Measurements from ENCODE around the gene USP48. TPM values are rescaled to one million over a fixed set of nuclear protein-coding genes. Genes with fewer than 3 reads are reported as not detected.

Gene USP48
- total RNA-seq, 3 donors from 2014 or later, result 39.1 to 70.6 (median 52.2) TPM

DNA sequence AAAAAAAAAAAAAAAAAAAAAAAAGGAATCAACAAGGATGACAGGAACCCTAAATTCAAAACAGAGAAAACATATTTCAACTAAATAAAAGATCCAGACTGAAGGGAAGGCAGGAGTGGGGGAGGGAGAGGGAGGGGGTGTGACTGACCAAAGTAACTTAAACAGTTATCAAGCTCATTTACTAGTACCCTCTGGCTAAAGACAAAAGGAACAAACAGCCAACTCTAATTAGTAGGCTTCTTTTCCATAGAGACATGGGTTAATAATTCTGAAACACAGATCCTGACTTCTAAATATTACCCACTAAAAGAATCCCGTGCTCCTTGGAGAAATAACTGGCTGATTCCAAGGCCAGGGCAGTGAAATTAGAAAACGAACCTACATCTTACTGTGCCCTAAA lies 23.8 kb downstream of the USP48 start:
- TF ChIP-seq, protein P1, sequence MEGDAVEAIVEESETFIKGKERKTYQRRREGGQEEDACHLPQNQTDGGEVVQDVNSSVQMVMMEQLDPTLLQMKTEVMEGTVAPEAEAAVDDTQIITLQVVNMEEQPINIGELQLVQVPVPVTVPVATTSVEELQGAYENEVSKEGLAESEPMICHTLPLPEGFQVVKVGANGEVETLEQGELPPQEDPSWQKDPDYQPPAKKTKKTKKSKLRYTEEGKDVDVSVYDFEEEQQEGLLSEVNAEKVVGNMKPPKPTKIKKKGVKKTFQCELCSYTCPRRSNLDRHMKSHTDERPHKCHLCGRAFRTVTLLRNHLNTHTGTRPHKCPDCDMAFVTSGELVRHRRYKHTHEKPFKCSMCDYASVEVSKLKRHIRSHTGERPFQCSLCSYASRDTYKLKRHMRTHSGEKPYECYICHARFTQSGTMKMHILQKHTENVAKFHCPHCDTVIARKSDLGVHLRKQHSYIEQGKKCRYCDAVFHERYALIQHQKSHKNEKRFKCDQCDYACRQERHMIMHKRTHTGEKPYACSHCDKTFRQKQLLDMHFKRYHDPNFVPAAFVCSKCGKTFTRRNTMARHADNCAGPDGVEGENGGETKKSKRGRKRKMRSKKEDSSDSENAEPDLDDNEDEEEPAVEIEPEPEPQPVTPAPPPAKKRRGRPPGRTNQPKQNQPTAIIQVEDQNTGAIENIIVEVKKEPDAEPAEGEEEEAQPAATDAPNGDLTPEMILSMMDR (IDR thresholded peaks at IDR 0.05), result no peak
- intact Hi-C loops (cut with DNase I, micrococcal nuclease), result no loop called here
- Histone ChIP-seq H3K4me1 (ENCODE audit: low read depth) (peaks cover 16% of the 10 kb centered on the region), H3K4me3 (no peak overlapping the region), H3K9me3 (no peaks in the 10 kb centered on the region), H3K36me3 (ENCODE audit: low read depth) (no peaks in the 10 kb centered on the region)
- ATAC-seq (no peak), DNase-seq (no peak)

DNA sequence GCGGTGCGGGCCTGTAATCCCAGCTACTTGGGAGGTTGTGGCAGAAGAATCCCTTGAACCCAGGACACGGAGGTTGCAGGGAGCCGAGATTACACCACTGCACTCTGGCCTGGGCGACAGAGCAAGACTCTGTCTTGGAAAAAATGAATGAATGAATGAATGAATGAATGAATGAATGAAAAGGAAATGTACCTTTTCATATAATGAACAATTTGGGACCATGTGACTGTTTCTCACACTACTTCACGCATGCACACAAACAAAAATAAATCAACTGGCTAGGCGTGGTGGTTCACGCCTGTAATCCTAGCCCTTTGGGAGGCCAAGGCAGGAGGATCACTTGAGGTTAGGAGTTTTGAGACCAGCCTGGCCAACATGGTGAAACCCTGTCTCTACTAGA lies 24.3 kb downstream of the USP48 start:
- H3K9me3 ChIP-seq, result no peaks in the 10 kb centered on the region
- DNase-seq (no peak), ATAC-seq (no peak)
- TF ChIP-seq, protein P1 (IDR thresholded peaks at IDR 0.05), result no peak
- H3K4me3 ChIP-seq, result no peak overlapping the region
- H3K36me3 ChIP-seq (ENCODE audit: low read depth), result no peaks in the 10 kb centered on the region
- intact Hi-C loops (cut with DNase I, micrococcal nuclease), result no loop called here
- H3K4me1 ChIP-seq (ENCODE audit: low read depth), result peaks cover 11% of the 10 kb centered on the region

- H3K4me3 ChIP-seq, result no peak overlapping the region
- intact Hi-C loops (cut with DNase I, micrococcal nuclease), result no loop called here
- H3K9me3 ChIP-seq, result no peaks in the 10 kb centered on the region
- no peak for DNase-seq
- ATAC-seq, result no peak
- no peaks in the 10 kb centered on the region for H3K36me3 ChIP-seq (ENCODE audit: low read depth)
- H3K4me1 ChIP-seq (ENCODE audit: low read depth), result peaks cover 11% of the 10 kb centered on the region
- TF ChIP-seq, protein P1 (IDR thresholded peaks at IDR 0.05), result no peak
These were observed 26.4 kb downstream of the USP48 start for GRCh38 chr1:21756393-21757089.

- H3K9me3 ChIP-seq, result no peaks in the 10 kb centered on the region
- intact Hi-C loops (cut with DNase I, micrococcal nuclease), result no loop called here
- no peak overlapping the region for H3K4me3 ChIP-seq
- ATAC-seq (no peak), DNase-seq (no peak)
- TF ChIP-seq, protein P1 (IDR thresholded peaks at IDR 0.05), result no peak
- no peaks in the 10 kb centered on the region for H3K36me3 ChIP-seq (ENCODE audit: low read depth)
- H3K4me1 ChIP-seq (ENCODE audit: low read depth), result peaks cover 9% of the 10 kb centered on the region
These were observed 27.9 kb downstream of the USP48 start for GRCh38 chr1:21755067-21755466.

DNA sequence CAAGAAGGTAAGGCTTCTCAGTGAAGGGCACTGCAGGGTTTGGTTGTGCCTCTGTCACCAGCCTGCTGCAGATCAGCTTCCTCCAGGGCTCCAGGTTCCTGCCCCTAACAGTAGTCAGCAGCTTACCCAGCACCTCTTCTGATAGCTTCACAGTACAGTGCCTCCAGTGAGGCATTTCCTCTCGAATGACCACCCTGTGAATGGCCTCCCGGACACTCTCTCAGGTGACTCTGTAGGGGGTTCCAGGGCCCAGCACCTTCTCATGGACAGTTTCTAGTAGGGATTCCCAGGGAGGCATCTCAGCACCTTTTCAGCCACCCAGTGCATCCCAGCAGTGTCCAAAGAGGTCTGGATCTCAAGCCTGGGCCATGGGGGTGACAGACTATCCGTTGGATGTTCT lies 28.4 kb downstream of the USP48 start:
- intact Hi-C loops (cut with DNase I, micrococcal nuclease), result no loop called here
- no peaks in the 10 kb centered on the region for H3K36me3 ChIP-seq (ENCODE audit: low read depth)

More for the DNA sequence above, 28.4 kb downstream of the USP48 start:
- Histone ChIP-seq H3K9me3 (no peaks in the 10 kb centered on the region), H3K4me3 (no peak overlapping the region), H3K4me1 (ENCODE audit: low read depth) (peaks cover 4% of the 10 kb centered on the region)
- ATAC-seq (no peak), DNase-seq (no peak)
- TF ChIP-seq, protein P1 (IDR thresholded peaks at IDR 0.05), result no peak
